GM21723 (cell line): ENCODE data around the gene PPP1R1A.

Experiments used
- ATAC-seq: cut with Tn5 transposase; IDR thresholded peaks from one replicate; pipeline ENCODE4 v1.9.1; 2021; ENCODE audit warnings: mild to moderate bottlenecking, moderate library complexity; ENCODE audit not compliant: unreplicated experiment

The PPP1R1A gene

GRCh38 chr12:54538136-54538700 is 50.2 kb downstream of the PPP1R1A start:
- no peak for ATAC-seq

DNA sequence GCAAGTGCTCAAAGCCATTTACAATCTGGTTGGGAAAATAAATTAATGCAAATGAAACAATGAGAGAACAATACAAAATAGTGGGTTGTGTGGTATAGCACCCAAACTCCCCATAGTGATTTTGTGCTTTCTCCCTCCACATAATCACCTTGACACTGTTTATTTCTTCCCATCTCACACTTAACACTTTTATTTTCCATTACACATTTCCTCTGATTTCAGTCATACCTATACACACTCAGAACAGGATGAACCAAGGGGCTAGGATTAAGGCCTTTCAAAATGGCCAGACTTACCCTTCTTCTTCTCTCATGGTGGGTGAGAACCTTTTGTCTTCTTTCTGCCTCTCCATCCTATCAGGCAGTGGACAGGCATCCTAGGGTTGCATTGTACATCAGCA is 53.0 kb downstream of the PPP1R1A start:
- no peak for ATAC-seq

GRCh38 chr12:54529581-54529980 is 58.9 kb downstream of the PPP1R1A start:
- no peak for ATAC-seq
